Liver (tissue), 9 donors: ENCODE data around the gene A2ML1. TPM values are rescaled to one million over a fixed set of nuclear protein-coding genes. Genes with fewer than 3 reads are reported as not detected.
A peak's percentile ranks its signal among the peaks of the same experiment; 100 is the strongest.
"Not testable (repeated sequence)": the region's sequence is repeated elsewhere in the genome, so short reads cannot be mapped to it uniquely, and the experiment has no call there.

Source experiments
- DNase-seq: peaks from one replicate; pipeline ENCODE4 v3.0.0-alpha.2; 2017; ENCODE audit warnings: low spot score
- H3K27ac ChIP-seq, 2 donors: one replicate each; pipeline ENCODE4 v1.7.0; 2013; ENCODE audit warnings: inconsistent platforms in 2 of 2, low read length in 2 of 2, control low read depth in 1 of 2, low read depth in 1 of 2, mild to moderate bottlenecking in 1 of 2
- H3K27me3 ChIP-seq, 4 donors: one replicate each; pipeline versions ENCODE4 v1.6.1 to v1.7.0; 2013; ENCODE audit warnings: low read length in 3 of 4, inconsistent platforms in 1 of 4, mild to moderate bottlenecking in 1 of 4, moderate library complexity in 1 of 4; ENCODE audit not compliant: control insufficient read depth in 4 of 4, insufficient read depth in 4 of 4
- H3K36me3 ChIP-seq, 4 donors: one replicate each; pipeline versions ENCODE4 v1.6.1 to v1.7.0; 2013; ENCODE audit warnings: low read length in 3 of 4, mild to moderate bottlenecking in 3 of 4, low read depth in 1 of 4, moderate library complexity in 1 of 4; ENCODE audit not compliant: control insufficient read depth in 4 of 4, insufficient read depth in 3 of 4
- H3K4me1 ChIP-seq, 4 donors: one replicate each; pipeline versions ENCODE4 v1.6.1 to v1.7.0; 2013; ENCODE audit warnings: low read length in 3 of 4, mild to moderate bottlenecking in 3 of 4, moderate library complexity in 1 of 4; ENCODE audit not compliant: control insufficient read depth in 4 of 4, insufficient read depth in 4 of 4
- H3K4me3 ChIP-seq, 3 donors: one replicate each; pipeline versions ENCODE4 v1.6.1 to v1.7.0; 2013; ENCODE audit warnings: low read length in 3 of 3, control low read depth in 1 of 3, low read depth in 1 of 3, mild to moderate bottlenecking in 1 of 3
- H3K9ac ChIP-seq, 2 donors: one replicate each; pipeline ENCODE4 v1.7.0; 2013; ENCODE audit warnings: low read length in 2 of 2, mild to moderate bottlenecking in 2 of 2, moderate library complexity in 2 of 2, control low read depth in 1 of 2, low read depth in 1 of 2
- H3K9me3 ChIP-seq, 4 donors: one replicate each; pipeline versions ENCODE4 v1.6.1 to v1.7.0; 2013; ENCODE audit warnings: low read length in 3 of 4; ENCODE audit not compliant: control insufficient read depth in 4 of 4
- EGR1 ChIP-seq, 2 donors: IDR thresholded peaks; 2 replicates each; pipeline ENCODE4 v1.6.1; 2016 to 2018; ENCODE audit warnings: antibody characterized with exemption in 2 of 2, low read depth in 2 of 2
- FOXA2 ChIP-seq: IDR thresholded peaks from 2 replicates; pipeline ENCODE4 v1.6.1; 2016; ENCODE audit warnings: antibody characterized with exemption
- GABPA ChIP-seq, 2 donors: IDR thresholded peaks in 1 of 2; conservative IDR thresholded peaks in 1 of 2; 2 replicates each; pipeline ENCODE4 v1.6.1; 2016; ENCODE audit warnings: antibody characterized with exemption in 2 of 2, mild to moderate bottlenecking in 1 of 2, moderate library complexity in 1 of 2
- HNF4A ChIP-seq, 2 donors: conservative IDR thresholded peaks; 2 replicates each; pipeline ENCODE4 v1.6.1; 2016; ENCODE audit warnings: antibody characterized with exemption in 2 of 2, mild to moderate bottlenecking in 2 of 2
- NR2F2 ChIP-seq: IDR thresholded peaks from 2 replicates; pipeline ENCODE4 v1.6.1; 2016; ENCODE audit warnings: antibody characterized with exemption
- RAD21 ChIP-seq, 2 donors: IDR thresholded peaks; 2 replicates each; pipeline ENCODE4 v1.6.1; 2016; ENCODE audit warnings: antibody characterized with exemption in 2 of 2, mild to moderate bottlenecking in 2 of 2
- RXRA ChIP-seq, 2 donors: IDR thresholded peaks; 2 replicates each; pipeline ENCODE4 v1.6.1; 2017 to 2018; ENCODE audit warnings: antibody characterized with exemption in 2 of 2, mild to moderate bottlenecking in 1 of 2
- YY1 ChIP-seq: IDR thresholded peaks from 2 replicates; pipeline ENCODE4 v1.6.1; 2016; ENCODE audit warnings: antibody characterized with exemption, mild to moderate bottlenecking
- WGBS: extraction: QIAGEN DNeasy Blood & Tissue Kit; methylation state at CpG from one replicate; pipeline ENCODE4 v1.1.7; 2013; 5-methylcytosine and 5-hydroxymethylcytosine counted together
- polyA plus RNA-seq, 2 donors: library from polyadenylated mRNA; stranded (reverse) in 1 of 2; unstranded in 1 of 2; fragments of 200-250 nt in 1 of 2; fragments of >200 nt in 1 of 2; fragmentation: Nextera tagmentation in 1 of 2; extraction: Ambion mirVana in 1 of 2; gene quantifications; one replicate each; pipeline versions ENCODE4 v1.2.1 to v1.2.3, GENCODE V29; 2013 to 2015
- total RNA-seq, 2 donors: library from RNA; depleted of rRNA; stranded (reverse); fragments of >200 nt; gene quantifications; one replicate each; pipeline ENCODE4 v1.2.3, GENCODE V29; 2014
- TF ChIP-seq, protein P1 (sequence below): IDR thresholded peaks from 2 replicates; pipeline ENCODE4 v1.6.1; 2016; ENCODE audit warnings: antibody characterized with exemption
- TF ChIP-seq, protein P2 (sequence below): IDR thresholded peaks from 2 replicates; pipeline ENCODE4 v1.6.1; 2016; ENCODE audit warnings: antibody characterized with exemption
- TF ChIP-seq, protein P3 (sequence below): IDR thresholded peaks from 2 replicates; pipeline ENCODE4 v1.6.1; 2016; ENCODE audit warnings: antibody characterized with exemption, mild to moderate bottlenecking
- donor health status: healthy.
- donor health status: healthy.
- donor health status: healthy.
- donor health status: healthy.
- donor health status: healthy.

The A2ML1 gene
- total and polyA plus RNA-seq, 4 donors: 0.03 to 0.19 TPM; not detected in 2

DNA sequence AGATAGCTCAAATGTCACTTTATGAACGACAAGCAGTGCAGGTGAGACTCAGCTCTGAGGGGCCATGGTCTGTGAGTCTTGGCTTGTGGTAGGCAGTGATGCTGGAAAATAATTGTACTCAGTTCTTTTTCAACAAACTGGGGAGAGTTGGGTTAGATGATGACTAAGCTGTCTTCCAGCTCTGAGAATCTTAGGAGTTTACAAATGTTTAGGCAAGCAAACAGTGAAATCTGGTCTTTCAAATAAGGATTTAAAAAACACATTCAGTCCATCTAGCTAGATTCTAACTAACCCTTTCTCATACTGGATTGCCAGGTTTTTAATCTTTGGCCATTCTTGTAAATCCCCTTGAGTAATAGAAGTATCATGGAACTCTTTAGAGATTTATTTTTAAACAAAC lies 95.3 kb downstream of the A2ML1 start (continued):
- TF ChIP-seq, protein P1, sequence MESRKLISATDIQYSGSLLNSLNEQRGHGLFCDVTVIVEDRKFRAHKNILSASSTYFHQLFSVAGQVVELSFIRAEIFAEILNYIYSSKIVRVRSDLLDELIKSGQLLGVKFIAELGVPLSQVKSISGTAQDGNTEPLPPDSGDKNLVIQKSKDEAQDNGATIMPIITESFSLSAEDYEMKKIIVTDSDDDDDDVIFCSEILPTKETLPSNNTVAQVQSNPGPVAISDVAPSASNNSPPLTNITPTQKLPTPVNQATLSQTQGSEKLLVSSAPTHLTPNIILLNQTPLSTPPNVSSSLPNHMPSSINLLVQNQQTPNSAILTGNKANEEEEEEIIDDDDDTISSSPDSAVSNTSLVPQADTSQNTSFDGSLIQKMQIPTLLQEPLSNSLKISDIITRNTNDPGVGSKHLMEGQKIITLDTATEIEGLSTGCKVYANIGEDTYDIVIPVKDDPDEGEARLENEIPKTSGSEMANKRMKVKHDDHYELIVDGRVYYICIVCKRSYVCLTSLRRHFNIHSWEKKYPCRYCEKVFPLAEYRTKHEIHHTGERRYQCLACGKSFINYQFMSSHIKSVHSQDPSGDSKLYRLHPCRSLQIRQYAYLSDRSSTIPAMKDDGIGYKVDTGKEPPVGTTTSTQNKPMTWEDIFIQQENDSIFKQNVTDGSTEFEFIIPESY: no peak
- TF ChIP-seq HNF4A (conservative IDR thresholded peaks at IDR 0.05) (no peak), GABPA (IDR thresholded peaks at IDR 0.05 in 1 of 2, conservative IDR thresholded peaks at IDR 0.05 in 1 of 2) (no peak), FOXA2 (no peak), YY1 (no peak), EGR1 (IDR thresholded peaks at IDR 0.05; ENCODE audit: low read depth in 2 of 2) (no peak)
- TF ChIP-seq, protein P2, sequence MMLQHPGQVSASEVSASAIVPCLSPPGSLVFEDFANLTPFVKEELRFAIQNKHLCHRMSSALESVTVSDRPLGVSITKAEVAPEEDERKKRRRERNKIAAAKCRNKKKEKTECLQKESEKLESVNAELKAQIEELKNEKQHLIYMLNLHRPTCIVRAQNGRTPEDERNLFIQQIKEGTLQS: no peak

DNA sequence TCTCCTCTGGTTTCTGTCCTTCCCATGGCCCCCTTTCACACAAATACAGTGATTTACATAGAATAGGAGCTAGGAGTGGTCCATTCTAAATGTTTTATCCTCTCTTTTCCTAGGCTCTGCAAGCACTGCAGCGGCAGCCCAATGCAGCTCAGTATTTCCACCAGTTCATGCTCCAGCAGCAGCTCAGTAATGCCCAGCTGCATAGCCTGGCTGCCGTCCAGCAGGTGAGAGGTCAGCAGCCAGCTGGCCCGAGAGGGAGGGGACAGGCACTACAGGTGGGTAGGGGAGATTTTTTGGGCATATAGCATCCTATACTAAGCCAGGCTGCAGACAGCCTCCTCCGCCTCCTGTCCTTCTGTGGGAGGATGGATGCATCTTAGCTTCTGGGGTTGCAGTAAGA lies 97.2 kb downstream of the A2ML1 start:
- H3K4me3 ChIP-seq, DNase-seq, H3K4me1 ChIP-seq, H3K9ac ChIP-seq, H3K27ac ChIP-seq, H3K9me3 ChIP-seq, H3K36me3 ChIP-seq, H3K27me3 ChIP-seq: not testable (repeated sequence)
- WGBS: 74% methylated on average over 4 of the region's 4 CpGs

DNA sequence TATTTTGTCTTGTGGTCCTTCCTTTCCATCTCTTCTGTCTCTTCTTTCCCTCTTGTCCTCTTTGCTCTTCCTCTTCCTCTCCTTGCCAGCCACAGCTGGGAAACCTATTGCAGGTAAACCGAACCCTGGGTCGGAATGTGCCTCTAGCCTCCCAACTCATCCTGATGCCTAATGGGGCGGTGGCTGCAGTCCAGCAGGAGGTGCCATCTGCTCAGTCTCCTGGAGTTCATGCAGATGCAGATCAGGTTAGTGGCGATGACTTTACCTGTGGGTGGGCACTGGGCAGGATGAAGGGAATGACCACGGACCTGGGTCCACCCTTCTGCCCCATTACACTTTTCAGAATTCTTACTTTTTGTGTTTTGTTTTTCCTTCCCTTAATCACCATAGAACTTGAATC lies 100.1 kb downstream of the A2ML1 start:
- Histone ChIP-seq H3K36me3 (peaks cover 0 to 7% (median 2%) of the 10 kb centered on the region in 4 donors), H3K4me1 (no peaks in the 10 kb centered on the region), H3K9me3 (no peaks in the 10 kb centered on the region), H3K27ac (no peak overlapping the region), H3K27me3 (no peaks in the 10 kb centered on the region), H3K4me3 (no peak overlapping the region), H3K9ac (no peak overlapping the region)
- TF ChIP-seq, protein P3, sequence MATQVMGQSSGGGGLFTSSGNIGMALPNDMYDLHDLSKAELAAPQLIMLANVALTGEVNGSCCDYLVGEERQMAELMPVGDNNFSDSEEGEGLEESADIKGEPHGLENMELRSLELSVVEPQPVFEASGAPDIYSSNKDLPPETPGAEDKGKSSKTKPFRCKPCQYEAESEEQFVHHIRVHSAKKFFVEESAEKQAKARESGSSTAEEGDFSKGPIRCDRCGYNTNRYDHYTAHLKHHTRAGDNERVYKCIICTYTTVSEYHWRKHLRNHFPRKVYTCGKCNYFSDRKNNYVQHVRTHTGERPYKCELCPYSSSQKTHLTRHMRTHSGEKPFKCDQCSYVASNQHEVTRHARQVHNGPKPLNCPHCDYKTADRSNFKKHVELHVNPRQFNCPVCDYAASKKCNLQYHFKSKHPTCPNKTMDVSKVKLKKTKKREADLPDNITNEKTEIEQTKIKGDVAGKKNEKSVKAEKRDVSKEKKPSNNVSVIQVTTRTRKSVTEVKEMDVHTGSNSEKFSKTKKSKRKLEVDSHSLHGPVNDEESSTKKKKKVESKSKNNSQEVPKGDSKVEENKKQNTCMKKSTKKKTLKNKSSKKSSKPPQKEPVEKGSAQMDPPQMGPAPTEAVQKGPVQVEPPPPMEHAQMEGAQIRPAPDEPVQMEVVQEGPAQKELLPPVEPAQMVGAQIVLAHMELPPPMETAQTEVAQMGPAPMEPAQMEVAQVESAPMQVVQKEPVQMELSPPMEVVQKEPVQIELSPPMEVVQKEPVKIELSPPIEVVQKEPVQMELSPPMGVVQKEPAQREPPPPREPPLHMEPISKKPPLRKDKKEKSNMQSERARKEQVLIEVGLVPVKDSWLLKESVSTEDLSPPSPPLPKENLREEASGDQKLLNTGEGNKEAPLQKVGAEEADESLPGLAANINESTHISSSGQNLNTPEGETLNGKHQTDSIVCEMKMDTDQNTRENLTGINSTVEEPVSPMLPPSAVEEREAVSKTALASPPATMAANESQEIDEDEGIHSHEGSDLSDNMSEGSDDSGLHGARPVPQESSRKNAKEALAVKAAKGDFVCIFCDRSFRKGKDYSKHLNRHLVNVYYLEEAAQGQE: no peak
- no peak for TF ChIP-seq YY1
- TF ChIP-seq RAD21 (IDR thresholded peaks at IDR 0.05): peak in 1 of 2 donors; percentile 25
- TF ChIP-seq NR2F2: no peak
- TF ChIP-seq FOXA2: no peak
- TF ChIP-seq RXRA (IDR thresholded peaks at IDR 0.05): no peak
- DNase-seq: no peak
- WGBS: 97% methylated on average over 5 of the region's 5 CpGs

Other genes with a start within 250 kb of the A2ML1 start
- under 1 TPM in 1 of 2 donors, not detected in 1; 0.28 TPM for gene AICDA, start 209.8 kb upstream of the A2ML1 start, total RNA-seq
- not detected for gene AICDA, start 209.8 kb upstream of the A2ML1 start, polyA plus RNA-seq
- gene MFAP5, start 159.8 kb upstream of the A2ML1 start, total RNA-seq: under 1 TPM in 1 of 2 donors, not detected in 1; 0.42 TPM
- gene MFAP5, start 159.8 kb upstream of the A2ML1 start, polyA plus RNA-seq: under 1 TPM in 1 of 2 donors, not detected in 1; 0.20 TPM
- gene RIMKLB, start 124.6 kb upstream of the A2ML1 start, total RNA-seq: 1 to 10 TPM; 5.3 to 9.5 TPM
- 1 to 10 TPM; 1.6 to 2.3 TPM for gene RIMKLB, start 124.6 kb upstream of the A2ML1 start, polyA plus RNA-seq
- gene PHC1, start 91.9 kb downstream of the A2ML1 start, total RNA-seq: 1 to 10 TPM; 4.1 to 7.6 TPM
- gene PHC1, start 91.9 kb downstream of the A2ML1 start, polyA plus RNA-seq: 1 to 10 TPM; 2.4 to 3.7 TPM
- gene M6PR, start 127.0 kb downstream of the A2ML1 start, total RNA-seq: 100 to 1,000 TPM in 1 of 2 donors, 10 to 100 TPM in 1; 44.5 to 118 TPM
- gene M6PR, start 127.0 kb downstream of the A2ML1 start, polyA plus RNA-seq: 10 to 100 TPM; 38.7 to 48.9 TPM
- 1 to 10 TPM; 2.4 to 2.8 TPM for gene KLRG1, start 166.9 kb downstream of the A2ML1 start, total RNA-seq
- gene KLRG1, start 166.9 kb downstream of the A2ML1 start, polyA plus RNA-seq: 1 to 10 TPM in 1 of 2 donors, under 1 TPM in 1; 0.95 to 2.7 TPM